ENCODE data around the gene TMEM94.
"Not testable (repeated sequence)": the region's sequence is repeated elsewhere in the genome, so short reads cannot be mapped to it uniquely, and the experiment has no call there.

Gene TMEM94

GRCh38 chr17:75445896-75446295, 10.5 kb upstream of the TMEM94 start:
- DNase-seq (ENCODE audit: low spot score), result not testable (repeated sequence)

GRCh38 chr17:75447951-75448856, 8.2 kb upstream of the TMEM94 start:
- peak; percentile 34 for DNase-seq (ENCODE audit: low spot score)

GRCh38 chr17:75450270-75450669, 6.2 kb upstream of the TMEM94 start:
- DNase-seq (ENCODE audit: low spot score), result no peak

- DNase-seq (ENCODE audit: low spot score), result no peak
Observed at GRCh38 chr17:75454193-75454592, 2.2 kb upstream of the TMEM94 start.

- not testable (repeated sequence) for DNase-seq (ENCODE audit: low spot score)
Observed at GRCh38 chr17:75454672-75455071, 1.8 kb upstream of the TMEM94 start.

GRCh38 chr17:75456039-75456416, 407 bp upstream of the TMEM94 start:
- DNase-seq (ENCODE audit: low spot score), result no peak

GRCh38 chr17:75457047-75457654, 716 bp downstream of the TMEM94 start:
- DNase-seq (ENCODE audit: low spot score), result no peak

- DNase-seq (ENCODE audit: low spot score), result no peak
Observed at GRCh38 chr17:75459246-75459589, 2.8 kb downstream of the TMEM94 start.

GRCh38 chr17:75459590-75460267, 3.3 kb downstream of the TMEM94 start:
- DNase-seq (ENCODE audit: low spot score), result no peak

- no peak for DNase-seq (ENCODE audit: low spot score)
Observed at GRCh38 chr17:75460295-75460694, 3.9 kb downstream of the TMEM94 start.

GRCh38 chr17:75463603-75464002, 7.2 kb downstream of the TMEM94 start:
- no peak for DNase-seq (ENCODE audit: low spot score)

- no peak for DNase-seq (ENCODE audit: low spot score)
Observed at GRCh38 chr17:75465039-75465438, 8.6 kb downstream of the TMEM94 start.

- DNase-seq (ENCODE audit: low spot score), result no peak
Observed at GRCh38 chr17:75468291-75468754, 11.9 kb downstream of the TMEM94 start.

- no peak for DNase-seq (ENCODE audit: low spot score)
Observed at GRCh38 chr17:75468779-75469373, 12.4 kb downstream of the TMEM94 start.

- DNase-seq (ENCODE audit: low spot score), result no peak
Observed at GRCh38 chr17:75471207-75471606, 14.8 kb downstream of the TMEM94 start.

- no peak for DNase-seq (ENCODE audit: low spot score)
Observed at GRCh38 chr17:75472119-75472518, 15.7 kb downstream of the TMEM94 start.

- DNase-seq (ENCODE audit: low spot score), result no peak
Observed at GRCh38 chr17:75473246-75473645, 16.8 kb downstream of the TMEM94 start.

GRCh38 chr17:75474736-75475135, 18.3 kb downstream of the TMEM94 start:
- DNase-seq (ENCODE audit: low spot score), result no peak

- no peak for DNase-seq (ENCODE audit: low spot score)
Observed at GRCh38 chr17:75475144-75475835, 18.9 kb downstream of the TMEM94 start.

GRCh38 chr17:75475851-75476250, 19.4 kb downstream of the TMEM94 start:
- DNase-seq (ENCODE audit: low spot score), result no peak

GRCh38 chr17:75476271-75476671, 19.8 kb downstream of the TMEM94 start:
- no peak for DNase-seq (ENCODE audit: low spot score)
